KMS-11 (cell line): ENCODE measurements around the gene EPX.
A peak's percentile ranks its signal among the peaks of the same experiment; 100 is the strongest.

Source experiments
- H2AFZ ChIP-seq: fragments of 200-600 bp; sonication (generic); 2 replicates; pipeline ENCODE4 v1.6.1; 2016; ENCODE audit warnings: antibody characterized with exemption, mixed run types, low read depth
- H3K27ac ChIP-seq: fragments of 200-600 bp; sonication (generic); 2 replicates; pipeline ENCODE4 v1.6.1; 2016; ENCODE audit warnings: mild to moderate bottlenecking, mixed run types
- H3K27me3 ChIP-seq: fragments of 200-600 bp; sonication (generic); 2 replicates; pipeline ENCODE4 v1.6.1; 2017; ENCODE audit warnings: mild to moderate bottlenecking, low read depth, mixed run types, moderate library complexity; ENCODE audit not compliant: insufficient read depth
- H3K36me3 ChIP-seq: fragments of 200-600 bp; sonication (generic); 2 replicates; pipeline ENCODE4 v1.6.1; 2017; ENCODE audit warnings: mild to moderate bottlenecking, mixed run types; ENCODE audit not compliant: insufficient read depth
- H3K4me1 ChIP-seq: fragments of 200-600 bp; sonication (generic); 2 replicates; pipeline ENCODE4 v1.6.1; 2016; ENCODE audit warnings: mild to moderate bottlenecking, low read depth, mixed run types; ENCODE audit not compliant: poor library complexity, severe bottlenecking
- H3K4me2 ChIP-seq: fragments of 200-600 bp; sonication (generic); 2 replicates; pipeline ENCODE4 v1.7.0; 2016; ENCODE audit warnings: mild to moderate bottlenecking, mixed run types
- H3K4me3 ChIP-seq: fragments of 200-600 bp; sonication (generic); IDR thresholded peaks from 2 replicates; pipeline ENCODE4 v1.6.1; 2017; ENCODE audit warnings: low read depth, low read length, mixed read lengths; ENCODE audit not compliant: insufficient read depth
- H3K79me2 ChIP-seq: fragments of 200-600 bp; sonication (generic); 2 replicates; pipeline ENCODE4 v1.6.1; 2016; ENCODE audit warnings: low read depth, mixed run types; ENCODE audit not compliant: insufficient read depth
- H3K9ac ChIP-seq: fragments of 200-600 bp; sonication (generic); 2 replicates; pipeline ENCODE4 v1.6.1; 2016; ENCODE audit warnings: mild to moderate bottlenecking, mixed run types
- H4K20me1 ChIP-seq: fragments of 200-600 bp; sonication (generic); 2 replicates; pipeline ENCODE4 v1.6.1; 2016; ENCODE audit warnings: mild to moderate bottlenecking, mixed run types; ENCODE audit not compliant: insufficient read depth
- TF ChIP-seq, protein P1 (sequence below): fragments of 200-600 bp; sonication (generic); conservative IDR thresholded peaks from 2 replicates; pipeline ENCODE4 v1.6.1; 2017; ENCODE audit warnings: low read depth, mild to moderate bottlenecking, antibody characterized with exemption, low read length, moderate library complexity, mixed read lengths

EPX gene

DNA sequence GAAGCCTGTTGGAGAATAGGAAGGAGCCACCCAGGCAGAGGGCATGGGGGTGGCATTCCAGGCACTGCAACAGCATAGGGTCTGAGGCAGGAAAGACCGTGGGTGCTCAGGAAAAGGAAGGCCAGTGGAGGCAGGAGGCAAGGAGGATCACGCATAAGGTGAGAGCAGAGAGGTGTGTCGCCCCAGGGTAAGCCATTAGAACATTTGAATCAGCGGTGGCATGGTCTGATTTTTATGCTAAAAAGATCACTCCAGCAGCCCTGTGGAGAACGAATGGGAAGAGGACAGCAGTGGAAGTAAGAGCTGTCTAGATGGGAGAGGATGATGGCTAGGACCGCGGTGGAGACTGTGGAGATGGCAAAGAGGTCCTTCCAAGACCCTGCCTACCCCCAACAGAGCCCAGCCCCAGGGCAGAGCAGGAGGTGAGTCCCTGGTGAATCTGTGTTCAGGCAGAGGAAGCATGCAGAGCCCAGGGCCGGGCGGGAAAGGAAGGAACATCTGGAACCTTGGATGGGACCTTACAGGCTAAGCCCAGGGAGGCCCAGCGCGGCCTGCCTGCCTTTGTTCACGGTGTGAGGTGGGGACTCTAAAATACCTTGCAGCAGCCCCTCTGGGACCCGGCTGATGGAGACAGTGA lies 53.7 kb downstream of the EPX start:
- Histone ChIP-seq H3K79me2 (no peaks in the 10 kb centered on the region), H2AFZ (no peak overlapping the region), H3K9ac (no peak overlapping the region), H3K27me3 (peaks cover 11% of the 10 kb centered on the region; the same call in 1 of the 2 replicates), H4K20me1 (no peaks in the 10 kb centered on the region), H3K4me1 (peaks cover 15% of the 10 kb centered on the region), H3K4me3 (no peak overlapping the region), H3K27ac (no peak overlapping the region), H3K4me2 (no peak overlapping the region), H3K36me3 (no peaks in the 10 kb centered on the region)
- TF ChIP-seq, protein P1, sequence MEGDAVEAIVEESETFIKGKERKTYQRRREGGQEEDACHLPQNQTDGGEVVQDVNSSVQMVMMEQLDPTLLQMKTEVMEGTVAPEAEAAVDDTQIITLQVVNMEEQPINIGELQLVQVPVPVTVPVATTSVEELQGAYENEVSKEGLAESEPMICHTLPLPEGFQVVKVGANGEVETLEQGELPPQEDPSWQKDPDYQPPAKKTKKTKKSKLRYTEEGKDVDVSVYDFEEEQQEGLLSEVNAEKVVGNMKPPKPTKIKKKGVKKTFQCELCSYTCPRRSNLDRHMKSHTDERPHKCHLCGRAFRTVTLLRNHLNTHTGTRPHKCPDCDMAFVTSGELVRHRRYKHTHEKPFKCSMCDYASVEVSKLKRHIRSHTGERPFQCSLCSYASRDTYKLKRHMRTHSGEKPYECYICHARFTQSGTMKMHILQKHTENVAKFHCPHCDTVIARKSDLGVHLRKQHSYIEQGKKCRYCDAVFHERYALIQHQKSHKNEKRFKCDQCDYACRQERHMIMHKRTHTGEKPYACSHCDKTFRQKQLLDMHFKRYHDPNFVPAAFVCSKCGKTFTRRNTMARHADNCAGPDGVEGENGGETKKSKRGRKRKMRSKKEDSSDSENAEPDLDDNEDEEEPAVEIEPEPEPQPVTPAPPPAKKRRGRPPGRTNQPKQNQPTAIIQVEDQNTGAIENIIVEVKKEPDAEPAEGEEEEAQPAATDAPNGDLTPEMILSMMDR: no peak

- Histone ChIP-seq H3K4me1 (peaks cover 15% of the 10 kb centered on the region), H3K4me3 (no peak overlapping the region), H2AFZ (no peak overlapping the region), H3K27ac (no peak overlapping the region), H4K20me1 (no peaks in the 10 kb centered on the region), H3K9ac (no peak overlapping the region), H3K79me2 (no peaks in the 10 kb centered on the region), H3K4me2 (no peak overlapping the region), H3K36me3 (no peaks in the 10 kb centered on the region), H3K27me3 (peaks cover 11% of the 10 kb centered on the region; the same call in 1 of the 2 replicates)
- TF ChIP-seq, protein P1: no peak
These were observed 54.3 kb downstream of the EPX start for GRCh38 chr17:58246781-58247180.

DNA sequence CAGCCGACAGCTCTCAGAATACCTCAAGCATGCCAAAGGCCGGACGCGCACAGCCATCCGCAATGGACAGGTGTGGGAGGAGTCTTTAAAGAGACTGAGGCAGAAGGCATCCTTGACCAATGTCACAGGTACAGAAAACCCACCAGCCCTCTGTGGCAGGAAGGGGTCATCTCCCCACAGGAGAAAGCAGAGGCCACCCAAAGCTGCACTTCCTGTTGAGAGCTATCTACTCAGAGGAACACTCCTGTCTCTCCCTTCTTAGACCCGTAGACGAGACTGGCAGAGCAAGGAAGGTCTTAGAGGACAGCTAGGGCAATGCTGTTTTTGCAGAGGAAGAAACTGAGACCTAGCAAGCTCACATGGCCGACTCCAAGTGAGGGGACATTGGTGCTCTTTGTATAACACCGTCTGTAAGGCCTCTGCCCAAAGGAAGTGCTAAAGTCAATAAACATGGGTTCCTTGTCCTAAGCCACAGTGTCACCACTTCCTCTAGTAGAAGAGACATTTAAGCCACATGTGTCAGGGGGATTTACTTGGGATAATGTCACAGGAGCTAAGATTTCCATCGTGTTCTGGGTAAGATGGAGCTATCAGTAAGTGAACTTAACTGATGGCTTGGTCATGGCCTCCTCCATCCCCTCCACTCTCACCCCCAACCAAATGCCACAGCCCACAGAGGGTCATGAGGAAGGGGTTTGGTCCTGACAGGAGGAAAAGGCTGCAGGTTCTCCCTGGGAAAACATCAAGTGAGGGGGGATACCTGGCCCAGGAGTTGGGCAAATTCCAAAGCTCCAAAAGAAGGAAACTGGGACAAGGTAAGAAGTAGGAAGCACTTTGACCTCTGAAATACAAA lies 55.2 kb downstream of the EPX start:
- no peaks in the 10 kb centered on the region for H4K20me1 ChIP-seq
- no peaks in the 10 kb centered on the region for H3K79me2 ChIP-seq
- H3K27me3 ChIP-seq: peaks cover 11% of the 10 kb centered on the region; the same call in 1 of the 2 replicates
- H3K36me3 ChIP-seq: no peaks in the 10 kb centered on the region
- H2AFZ ChIP-seq: no peak overlapping the region
- H3K27ac ChIP-seq: no peak overlapping the region
- no peak overlapping the region for H3K4me2 ChIP-seq
- H3K4me3 ChIP-seq: no peak overlapping the region
- no peak overlapping the region for H3K9ac ChIP-seq
- TF ChIP-seq, protein P1: no peak
- peaks cover 8% of the 10 kb centered on the region for H3K4me1 ChIP-seq

GRCh38 chr17:58248955-58249269 lies 56.4 kb downstream of the EPX start:
- Histone ChIP-seq H3K9ac (no peak overlapping the region), H3K4me3 (no peak overlapping the region), H3K4me2 (peak overlapping the region; percentile 71; the same call in 1 of the 2 replicates)

More at GRCh38 chr17:58248955-58249269, 56.4 kb downstream of the EPX start:
- Histone ChIP-seq H3K27me3 (peaks cover 8% of the 10 kb centered on the region; the same call in 1 of the 2 replicates), H4K20me1 (no peaks in the 10 kb centered on the region), H3K4me1 (peaks cover 8% of the 10 kb centered on the region), H3K27ac (no peak overlapping the region), H3K36me3 (no peaks in the 10 kb centered on the region), H2AFZ (peak overlapping the region; percentile 100; the same call in 1 of the 2 replicates), H3K79me2 (no peaks in the 10 kb centered on the region)
- TF ChIP-seq, protein P1: no peak
